AG09319 (cell line): ENCODE data around the gene COQ3.

Source experiments
- DNase-seq: peaks from one replicate; pipeline ENCODE4 v3.0.0-alpha.2; 2010; ENCODE audit warnings: low read depth; ENCODE audit errors: extremely low read depth
- CTCF ChIP-seq: IDR thresholded peaks from 2 replicates; pipeline ENCODE4 v1.5.1; 2011; ENCODE audit warnings: low read depth, mild to moderate bottlenecking, inconsistent platforms, low read length, moderate library complexity

Gene COQ3

DNA sequence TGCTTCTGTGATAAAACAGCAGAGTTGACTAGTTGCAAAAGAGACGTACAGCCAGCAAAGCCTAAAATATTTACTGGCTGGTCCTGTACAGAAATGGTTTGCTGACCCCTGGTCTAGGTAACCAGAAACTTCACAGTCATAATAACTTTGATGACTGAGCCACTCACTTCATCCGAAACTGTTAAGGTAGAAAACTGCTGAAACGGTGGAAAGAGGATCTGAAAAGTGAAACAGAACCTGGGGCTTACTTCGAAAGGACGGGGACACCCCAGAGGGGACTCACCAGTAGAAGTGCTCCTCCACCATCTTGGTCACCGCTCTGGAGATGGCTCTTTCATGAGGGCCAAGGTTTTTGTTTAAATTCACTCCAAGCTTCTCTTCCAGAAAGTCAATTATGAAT lies 60.9 kb downstream of the COQ3 start:
- TF ChIP-seq CTCF, result no peak
- DNase-seq, result no peak

DNA sequence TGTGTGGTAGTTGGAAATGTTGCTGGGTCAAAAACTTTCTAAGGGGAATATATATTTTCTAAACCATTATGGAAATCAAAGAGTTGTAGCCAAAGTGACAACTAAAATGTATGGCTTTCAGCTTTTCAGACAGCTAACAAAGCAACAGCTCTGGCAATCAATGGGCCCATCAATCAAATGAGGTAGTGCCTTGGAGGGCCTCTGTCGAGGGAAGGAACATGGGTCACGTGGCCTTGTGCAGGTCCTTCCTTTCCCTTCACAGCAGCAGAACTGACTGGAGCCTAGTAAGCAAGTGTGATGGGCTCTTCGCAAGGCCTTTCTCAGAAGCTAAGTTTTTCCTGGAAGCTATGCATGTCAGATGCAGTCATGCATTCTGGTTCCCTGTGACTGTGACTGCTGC lies 62.5 kb downstream of the COQ3 start:
- no peak for TF ChIP-seq CTCF
- no peak for DNase-seq

GRCh38 chr6:99330159-99330558 lies 63.8 kb downstream of the COQ3 start:
- TF ChIP-seq CTCF, result peak; percentile 85
- DNase-seq, result peak; percentile 19

DNA sequence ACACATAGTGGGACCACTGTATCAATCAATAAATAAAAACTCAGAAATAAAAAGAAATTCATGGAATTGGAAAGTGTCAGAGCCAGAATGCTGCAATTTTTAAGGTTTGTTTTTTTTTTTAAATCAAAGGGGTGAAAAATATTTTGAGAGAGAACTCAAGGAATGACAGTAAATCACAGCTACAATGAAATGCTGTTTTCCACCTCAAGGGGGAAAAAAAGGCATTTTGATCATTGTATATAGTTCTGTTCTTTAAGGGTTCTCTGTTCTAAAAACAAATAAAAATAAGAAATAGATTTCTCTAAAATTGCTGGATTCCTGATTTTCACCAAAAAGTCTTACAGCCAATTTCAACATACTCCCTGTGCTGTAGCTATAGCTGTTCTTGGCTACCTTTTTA lies 69.0 kb downstream of the COQ3 start:
- TF ChIP-seq CTCF, result no peak

More for the DNA sequence above, 69.0 kb downstream of the COQ3 start:
- DNase-seq, result no peak
